Activated CD4-positive, alpha-beta memory T cell treated with anti-CD3 and anti-CD28 coated beads for 36 hours (primary cell): Measurements from ENCODE around the gene KNDC1. TPM values are rescaled to one million over a fixed set of nuclear protein-coding genes. Genes with fewer than 3 reads are reported as not detected.
A peak's percentile ranks its signal among the peaks of the same experiment; 100 is the strongest.

Experiments
- CTCF ChIA-PET: fragments of 350-600 bp; sonication (Branson Sonifier 250); formaldehyde crosslinking; loops from one replicate; lab custom pipeline; 2021; ENCODE audit warnings: antibody characterized with exemption, inconsistent platforms; lab: Charles Lee
- POLR2A ChIA-PET: fragments of 350-600 bp; sonication (Branson Sonifier 250); formaldehyde crosslinking; loops from one replicate; lab custom pipeline; 2021; ENCODE audit warnings: antibody characterized with exemption; lab: Charles Lee
- DNase-seq: peaks from one replicate; pipeline ENCODE4 v3.0.0-alpha.2; 2020
- H3K27ac Mint-ChIP-seq: one replicate; pipeline ENCODE4 v1.8.0; 2021; ENCODE audit warnings: mixed read lengths
- H3K27me3 Mint-ChIP-seq: one replicate; pipeline ENCODE4 v1.8.0; 2021; ENCODE audit warnings: mixed read lengths
- H3K36me3 Mint-ChIP-seq: one replicate; pipeline ENCODE4 v1.8.0; 2021; ENCODE audit warnings: mixed read lengths
- H3K4me1 Mint-ChIP-seq: one replicate; pipeline ENCODE4 v1.8.0; 2021; ENCODE audit warnings: low read depth, mixed read lengths
- H3K4me3 Mint-ChIP-seq: one replicate; pipeline ENCODE4 v1.8.0; 2021; ENCODE audit warnings: mild to moderate bottlenecking, mixed read lengths
- H3K9me3 Mint-ChIP-seq: one replicate; pipeline ENCODE4 v1.8.0; 2021; ENCODE audit warnings: mixed read lengths
- intact Hi-C: fragments of 100-400 bp; cut with micrococcal nuclease; formaldehyde crosslinking; loops from one replicate; pipeline ENCODE4 v1.15.1; 2023
- total RNA-seq, 2 experiments: library from RNA; stranded (reverse); gene quantifications; one replicate each; pipeline ENCODE4 v1.2.3, GENCODE V29; 2021

Gene KNDC1
- total RNA-seq, 2 experiments from 2014 or later, result 0.17 to 0.70 TPM

- H3K36me3 Mint-ChIP-seq, result no peaks in the 10 kb centered on the region
- ChIA-PET POLR2A (no interaction called here), CTCF (interaction anchor here (0.7 to 1.3 kb wide), 2 partner anchors 17 to 69 kb away, joined by 3 to 6 read pairs; partner anchors contain the start of gene UTF1)
- H3K4me3 Mint-ChIP-seq, result peak overlapping the region; percentile 20
- no peak overlapping the region for H3K27ac Mint-ChIP-seq
- H3K27me3 Mint-ChIP-seq, result peaks cover 5% of the 10 kb centered on the region
- H3K9me3 Mint-ChIP-seq, result no peaks in the 10 kb centered on the region
- no peaks in the 10 kb centered on the region for H3K4me1 Mint-ChIP-seq
- DNase-seq, result no peak
- intact Hi-C loops, result no loop called here
Measured at GRCh38 chr10:133160826-133161471, 930 bp downstream of the KNDC1 start.

- Mint-ChIP-seq H3K9me3 (no peaks in the 10 kb centered on the region), H3K4me3 (no peak overlapping the region), H3K36me3 (no peaks in the 10 kb centered on the region), H3K27ac (no peak overlapping the region), H3K27me3 (peaks cover 5% of the 10 kb centered on the region), H3K4me1 (no peaks in the 10 kb centered on the region)
- no peak for DNase-seq
- ChIA-PET CTCF (interaction anchor here (0.7 to 1.3 kb wide), 2 partner anchors 18 to 69 kb away, joined by 3 to 6 read pairs; partner anchors contain the start of gene UTF1), POLR2A (no interaction called here)
- intact Hi-C loops, result no loop called here
Measured at GRCh38 chr10:133161486-133162109, 1.6 kb downstream of the KNDC1 start.

- intact Hi-C loops, result no loop called here
- CTCF ChIA-PET, result no interaction called here
- Mint-ChIP-seq H3K27me3 (peaks cover 5% of the 10 kb centered on the region), H3K36me3 (no peaks in the 10 kb centered on the region), H3K4me3 (no peak overlapping the region), H3K4me1 (no peaks in the 10 kb centered on the region), H3K27ac (no peak overlapping the region), H3K9me3 (no peaks in the 10 kb centered on the region)
- no peak for DNase-seq
- POLR2A ChIA-PET, result no interaction called here
Measured at GRCh38 chr10:133162178-133162909, 2.3 kb downstream of the KNDC1 start.

- POLR2A ChIA-PET, result no interaction called here
- H3K27ac Mint-ChIP-seq, result no peak overlapping the region
- no peaks in the 10 kb centered on the region for H3K4me1 Mint-ChIP-seq
- no peak for DNase-seq
- no peaks in the 10 kb centered on the region for H3K9me3 Mint-ChIP-seq
- H3K36me3 Mint-ChIP-seq, result no peaks in the 10 kb centered on the region
- H3K4me3 Mint-ChIP-seq, result no peak overlapping the region
- intact Hi-C loops, result no loop called here
- peaks cover 5% of the 10 kb centered on the region for H3K27me3 Mint-ChIP-seq
- CTCF ChIA-PET, result no interaction called here
Measured at GRCh38 chr10:133162910-133163856, 3.2 kb downstream of the KNDC1 start.

- Mint-ChIP-seq H3K9me3 (no peaks in the 10 kb centered on the region), H3K4me1 (no peaks in the 10 kb centered on the region), H3K36me3 (no peaks in the 10 kb centered on the region), H3K27ac (no peak overlapping the region), H3K4me3 (no peak overlapping the region), H3K27me3 (peaks cover 5% of the 10 kb centered on the region)
- no peak for DNase-seq
- intact Hi-C loops, result no loop called here
- ChIA-PET POLR2A (no interaction called here), CTCF (no interaction called here)
Measured at GRCh38 chr10:133163889-133164815, 4.1 kb downstream of the KNDC1 start.

- Mint-ChIP-seq H3K4me3 (no peak overlapping the region), H3K27me3 (peaks cover 5% of the 10 kb centered on the region), H3K27ac (no peak overlapping the region), H3K4me1 (no peaks in the 10 kb centered on the region), H3K36me3 (no peaks in the 10 kb centered on the region), H3K9me3 (no peaks in the 10 kb centered on the region)
- CTCF ChIA-PET, result no interaction called here
- POLR2A ChIA-PET, result no interaction called here
- intact Hi-C loops, result no loop called here
- no peak for DNase-seq
Measured at GRCh38 chr10:133164816-133165555, 5.0 kb downstream of the KNDC1 start.

GRCh38 chr10:133165556-133166503, 5.8 kb downstream of the KNDC1 start:
- intact Hi-C loops, result no loop called here
- H3K4me1 Mint-ChIP-seq, result no peaks in the 10 kb centered on the region
- DNase-seq, result no peak
- ChIA-PET CTCF (no interaction called here), POLR2A (no interaction called here)
- H3K9me3 Mint-ChIP-seq, result no peaks in the 10 kb centered on the region
- H3K36me3 Mint-ChIP-seq, result no peaks in the 10 kb centered on the region
- H3K27me3 Mint-ChIP-seq, result peaks cover 5% of the 10 kb centered on the region
- no peak overlapping the region for H3K27ac Mint-ChIP-seq
- H3K4me3 Mint-ChIP-seq, result no peak overlapping the region

- intact Hi-C loops, result no loop called here
- no peaks in the 10 kb centered on the region for H3K9me3 Mint-ChIP-seq
- CTCF ChIA-PET, result no interaction called here
Measured at GRCh38 chr10:133166504-133166827, 6.4 kb downstream of the KNDC1 start.

GRCh38 chr10:133166828-133167692, 7.0 kb downstream of the KNDC1 start:
- Mint-ChIP-seq H3K4me1 (no peaks in the 10 kb centered on the region), H3K27ac (no peak overlapping the region), H3K36me3 (no peaks in the 10 kb centered on the region), H3K4me3 (no peak overlapping the region), H3K9me3 (no peaks in the 10 kb centered on the region), H3K27me3 (peaks cover 5% of the 10 kb centered on the region)
- ChIA-PET CTCF (no interaction called here), POLR2A (no interaction called here)
- no peak for DNase-seq
- intact Hi-C loops, result no loop called here

More at GRCh38 chr10:133166504-133166827, 6.4 kb downstream of the KNDC1 start:
- no peak for DNase-seq
- POLR2A ChIA-PET, result no interaction called here
- peaks cover 5% of the 10 kb centered on the region for H3K27me3 Mint-ChIP-seq
- H3K27ac Mint-ChIP-seq, result no peak overlapping the region
- no peaks in the 10 kb centered on the region for H3K36me3 Mint-ChIP-seq
- H3K4me1 Mint-ChIP-seq, result no peaks in the 10 kb centered on the region
- no peak overlapping the region for H3K4me3 Mint-ChIP-seq
